CD4-positive, alpha-beta T cell treated with Interleukin-15 for 4 hours (primary cell): Measurements from ENCODE around the gene ARF6.
"Not testable (repeated sequence)": the region's sequence is repeated elsewhere in the genome, so short reads cannot be mapped to it uniquely, and the experiment has no call there.

Experiments used
- DNase-seq: peaks from one replicate; pipeline ENCODE4 v3.0.0-alpha.2; 2020; ENCODE audit warnings: low spot score

The ARF6 gene

GRCh38 chr14:49876563-49877127 is 16.2 kb upstream of the ARF6 start:
- no peak for DNase-seq

- peak; percentile 79 for DNase-seq
Observed at GRCh38 chr14:49879646-49880204, 13.2 kb upstream of the ARF6 start.

DNA sequence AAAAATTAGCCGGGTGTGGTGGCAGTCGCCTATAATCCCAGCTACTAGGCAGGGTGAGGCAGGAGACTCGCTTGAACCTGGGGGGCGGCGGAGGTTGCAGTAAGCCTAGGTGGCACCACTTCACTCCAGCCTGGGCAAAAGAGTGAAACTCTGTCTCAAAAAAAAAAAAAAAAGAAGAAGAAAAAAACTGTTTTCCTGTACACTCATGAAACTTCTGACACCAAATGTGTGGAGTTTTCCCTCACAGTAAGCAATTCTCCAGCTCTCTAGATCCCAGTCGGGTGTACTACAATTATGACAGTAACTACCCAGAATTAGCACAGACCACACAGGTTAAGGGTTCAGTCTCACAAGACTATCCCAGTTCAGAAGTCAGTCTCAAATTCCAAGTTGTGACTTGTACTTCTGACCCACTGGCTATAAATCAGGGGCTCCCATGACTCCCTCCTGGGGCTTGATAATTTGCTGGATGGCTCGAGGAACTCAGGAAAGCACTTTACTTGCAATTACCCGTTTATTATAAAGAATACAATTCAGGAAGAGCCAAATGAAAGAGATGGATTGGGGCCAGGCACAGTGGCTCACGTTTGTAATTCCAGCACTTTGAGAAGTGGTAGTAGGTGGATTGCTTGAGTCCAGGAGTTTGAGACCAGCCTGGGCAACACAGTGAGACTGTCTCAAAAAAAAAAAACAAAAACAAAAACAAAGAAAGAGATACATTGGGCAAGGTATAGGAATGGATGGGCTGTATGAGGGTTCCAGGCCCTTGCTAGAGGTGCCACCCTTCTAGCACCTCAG is 12.4 kb upstream of the ARF6 start:
- no peak for DNase-seq

DNA sequence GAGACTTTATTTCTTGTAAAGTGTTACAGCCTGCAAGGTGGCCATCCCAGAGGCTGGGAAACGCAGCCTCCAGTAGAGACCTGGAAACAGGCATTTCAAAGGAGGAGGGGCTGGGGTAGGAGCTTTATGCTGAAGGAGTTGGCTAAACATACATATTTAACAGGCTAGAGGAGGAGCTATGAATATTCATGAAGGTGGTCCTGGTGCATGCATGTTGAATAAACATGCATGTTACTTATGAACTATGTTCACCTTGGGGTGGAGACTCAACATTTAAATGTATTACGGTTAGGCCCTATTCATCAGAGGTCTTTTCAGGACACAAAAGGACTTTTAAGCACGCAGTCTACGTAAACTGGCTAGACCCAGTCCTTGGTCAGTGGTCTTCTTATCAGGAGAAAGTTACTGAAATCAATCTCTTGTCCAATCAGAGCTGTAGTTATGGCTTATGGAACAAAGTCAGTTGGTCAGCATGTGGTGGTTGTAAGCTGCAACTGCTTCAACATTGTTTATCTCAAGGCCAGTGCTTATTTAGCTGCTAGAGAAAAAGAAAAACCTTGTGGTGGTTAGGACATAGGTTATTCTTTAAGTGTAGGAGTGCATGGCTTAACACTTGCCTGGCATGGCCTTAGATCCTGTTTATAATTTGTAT is 11.4 kb upstream of the ARF6 start:
- no peak for DNase-seq

GRCh38 chr14:49882826-49883694 is 9.8 kb upstream of the ARF6 start:
- no peak for DNase-seq

DNA sequence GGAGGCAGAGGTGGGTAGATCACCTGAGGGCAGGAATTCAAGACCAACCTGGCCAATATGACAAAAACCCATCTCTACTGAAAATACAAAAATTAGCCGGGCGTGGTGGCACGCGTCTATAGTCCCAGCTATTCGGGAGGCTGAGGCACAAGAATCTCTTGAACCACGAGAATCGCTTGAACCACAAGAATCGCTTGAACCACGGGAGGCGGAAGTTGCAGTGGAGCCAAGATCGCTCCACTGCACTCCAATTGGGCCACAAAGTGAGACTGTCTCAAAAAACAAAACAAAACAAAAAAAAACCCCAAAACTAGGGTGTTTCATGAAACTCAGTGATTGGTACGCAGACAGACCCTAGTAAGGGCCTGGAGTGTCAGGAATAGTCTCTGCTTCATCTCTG is 6.4 kb upstream of the ARF6 start:
- no peak for DNase-seq

DNA sequence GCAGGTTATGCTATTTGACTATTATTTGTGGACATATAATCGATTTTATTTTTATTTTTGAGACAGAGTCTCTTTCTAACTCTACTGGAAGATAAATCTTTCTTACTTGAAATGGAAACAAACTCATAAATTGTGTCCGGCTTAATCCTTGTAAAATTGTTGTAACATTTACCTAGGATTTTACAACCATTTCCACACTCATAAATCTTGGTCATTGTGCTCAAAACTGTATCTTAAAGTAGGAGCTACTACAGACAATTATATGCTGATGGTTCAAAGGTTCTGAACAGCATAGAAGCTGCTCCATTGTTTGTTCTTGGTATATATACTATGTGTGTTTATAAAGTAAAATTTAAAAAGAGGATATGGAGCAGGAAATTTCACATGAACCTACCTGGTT is 4.6 kb upstream of the ARF6 start:
- no peak for DNase-seq

GRCh38 chr14:49892301-49892635 is 614 bp upstream of the ARF6 start:
- peak; percentile 62 for DNase-seq

GRCh38 chr14:49893309-49894213 is 679 bp downstream of the ARF6 start:
- DNase-seq = peak; percentile 71

DNA sequence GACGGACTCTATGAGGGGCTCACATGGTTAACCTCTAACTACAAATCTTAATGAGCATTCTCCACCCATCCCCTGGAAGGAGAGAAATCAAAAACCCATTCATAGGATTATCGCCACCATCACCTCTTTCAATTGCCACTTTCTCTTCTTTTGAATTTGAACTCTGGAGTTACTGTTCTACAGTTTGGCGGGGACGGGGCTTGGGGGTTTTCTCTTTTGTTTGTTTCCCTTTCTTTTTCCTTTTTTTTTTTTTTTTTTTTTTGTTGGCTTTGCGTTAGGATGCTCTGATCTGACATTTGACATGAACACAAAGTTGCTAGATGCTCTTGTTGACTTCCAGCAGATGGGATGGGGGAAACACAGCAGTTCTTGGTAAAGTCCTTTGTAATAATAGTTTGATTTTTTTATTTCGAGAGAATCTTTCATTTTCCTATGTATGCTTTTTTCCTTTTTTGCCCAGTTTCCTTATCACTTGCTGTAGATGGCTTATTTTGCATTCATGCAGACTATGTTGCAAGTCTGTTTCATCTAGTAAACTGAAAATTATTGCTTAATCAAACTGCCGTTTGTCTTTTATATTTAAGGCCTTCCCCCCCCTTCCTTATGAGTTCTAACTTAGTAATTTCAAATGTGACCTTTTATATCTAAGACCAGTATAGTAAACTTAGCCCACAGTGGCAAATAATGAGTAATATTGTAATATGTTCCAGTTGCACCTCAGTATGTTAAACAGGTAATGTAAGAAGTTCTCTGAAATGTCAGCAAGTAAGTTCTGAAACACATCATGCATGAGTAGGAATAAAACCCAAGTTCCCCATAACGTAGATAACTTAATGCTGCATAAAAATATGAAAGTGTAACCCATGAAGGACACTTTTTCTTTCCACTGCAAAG is 1.6 kb downstream of the ARF6 start:
- DNase-seq = peak; percentile 55

DNA sequence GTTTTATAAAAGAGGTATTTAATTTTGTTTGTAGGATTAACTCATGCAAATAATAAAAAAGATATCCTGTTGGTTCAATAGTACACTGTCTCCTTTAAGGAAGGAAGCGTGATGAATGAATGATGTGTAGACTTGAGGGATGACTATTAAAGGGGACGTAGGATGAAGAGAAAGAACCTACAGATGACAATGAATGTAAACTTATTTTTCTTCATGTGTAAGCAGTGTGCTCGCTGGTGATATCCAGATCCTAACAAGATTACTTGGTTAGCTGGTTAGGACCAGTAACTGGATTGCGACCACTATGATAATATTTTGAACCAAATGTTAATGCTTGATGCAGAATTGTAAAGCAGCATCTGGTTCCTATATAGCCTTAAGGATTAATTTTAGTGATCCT is 2.6 kb downstream of the ARF6 start:
- no peak for DNase-seq

DNA sequence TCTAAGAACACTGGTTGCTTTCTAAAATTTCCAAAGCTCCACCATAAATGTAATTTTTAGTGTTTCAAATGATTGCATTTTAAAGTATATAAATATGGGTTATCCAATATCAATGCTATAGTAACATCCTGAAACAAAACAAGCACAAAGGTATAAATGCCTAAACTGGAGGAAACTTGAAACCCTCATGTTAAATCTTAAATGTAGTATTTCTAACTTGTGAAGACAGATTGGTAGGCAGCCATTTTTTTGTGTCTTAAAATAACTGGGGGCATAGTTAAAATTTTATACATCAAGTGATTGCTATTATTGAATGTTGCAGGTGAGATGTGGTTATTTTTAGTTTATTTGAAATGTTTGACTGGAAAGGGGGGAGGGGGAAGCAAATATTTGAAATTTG is 3.4 kb downstream of the ARF6 start:
- not testable (repeated sequence) for DNase-seq

DNA sequence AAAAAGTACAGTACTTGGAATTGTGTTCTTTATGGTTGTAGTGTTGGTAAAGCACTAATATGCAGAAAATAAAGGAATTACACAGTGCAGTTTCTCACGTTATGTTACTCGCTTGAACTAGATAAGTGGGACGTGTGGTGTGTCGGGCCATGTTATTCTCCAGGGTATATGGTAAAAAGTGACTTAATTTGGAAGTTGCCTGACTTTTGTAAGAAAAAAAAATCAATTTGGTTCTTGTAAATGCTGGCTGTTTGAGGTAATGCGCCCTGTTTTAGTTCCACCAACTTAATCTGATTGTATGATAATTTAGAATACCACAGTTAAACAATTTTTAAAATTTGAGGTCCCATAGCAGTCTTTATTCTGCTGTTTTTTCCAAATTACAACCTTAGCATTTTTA is 4.1 kb downstream of the ARF6 start:
- no peak for DNase-seq

GRCh38 chr14:49897414-49897813 is 4.5 kb downstream of the ARF6 start:
- DNase-seq = no peak

DNA sequence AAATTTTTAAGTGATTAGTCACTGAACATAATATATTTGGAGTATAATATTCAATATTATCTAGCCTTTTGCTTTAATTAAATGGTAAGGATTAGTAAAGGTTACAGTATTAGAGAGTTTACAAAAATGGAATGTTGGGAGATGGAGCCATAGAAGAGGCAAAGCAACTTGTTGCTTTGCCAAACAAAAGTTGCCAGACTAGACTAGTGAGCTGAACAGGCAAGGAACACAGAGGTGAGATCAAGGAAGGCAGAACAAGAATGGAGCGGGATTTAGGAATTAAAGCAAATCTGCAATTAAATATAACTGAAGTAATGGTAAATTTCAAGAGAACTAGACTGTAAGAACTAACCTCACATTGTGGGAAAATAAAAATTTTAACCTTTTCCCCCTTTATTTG is 5.1 kb downstream of the ARF6 start:
- no peak for DNase-seq

DNA sequence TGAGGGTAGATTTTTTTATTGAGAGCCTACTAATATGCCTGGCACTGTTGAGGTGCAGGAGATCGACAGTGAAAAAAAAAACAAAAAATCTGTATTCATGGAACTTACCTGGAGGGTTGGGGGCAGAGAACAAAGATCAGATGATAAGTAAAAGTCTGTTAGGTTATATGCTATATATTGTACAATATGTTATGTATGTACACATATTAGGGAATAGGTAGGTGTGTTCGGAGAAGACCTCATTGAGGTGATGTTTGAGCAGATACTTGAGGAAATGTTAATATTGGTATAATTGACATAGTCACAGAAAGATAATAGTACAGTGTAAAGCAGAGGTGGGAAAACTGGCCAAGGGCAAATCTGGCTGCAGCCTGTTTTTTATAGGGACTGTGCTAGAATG is 5.6 kb downstream of the ARF6 start:
- no peak for DNase-seq

DNA sequence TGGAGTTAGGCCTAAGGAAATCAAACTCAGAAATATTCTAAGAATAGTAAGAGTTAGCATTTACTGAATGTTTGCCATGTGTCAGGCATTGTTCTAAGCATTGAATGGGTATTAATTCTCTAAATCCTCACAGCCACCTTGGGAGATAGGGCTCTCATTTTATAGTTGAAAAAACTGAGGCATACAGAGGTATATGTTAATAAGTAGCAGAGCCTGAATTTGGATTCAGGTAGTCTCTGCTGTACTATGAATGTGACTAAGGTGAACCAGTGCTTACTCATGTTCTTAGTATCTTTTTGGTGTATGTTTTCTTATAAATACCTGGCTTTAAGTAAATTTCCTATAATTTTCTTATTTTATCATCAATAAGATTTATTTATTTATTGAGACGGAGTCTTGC is 8.1 kb downstream of the ARF6 start:
- DNase-seq = no peak

- not testable (repeated sequence) for DNase-seq
Observed at GRCh38 chr14:49902679-49903246, 9.9 kb downstream of the ARF6 start.

GRCh38 chr14:49904270-49904669 is 11.4 kb downstream of the ARF6 start:
- no peak for DNase-seq

- DNase-seq = no peak
Observed at GRCh38 chr14:49905989-49906388, 13.1 kb downstream of the ARF6 start.
